ENCODE data around the gene GJB4.
"Not testable (repeated sequence)": the region's sequence is repeated elsewhere in the genome, so short reads cannot be mapped to it uniquely, and the experiment has no call there.

Gene GJB4

GRCh38 chr1:34800214-34800613, 40.7 kb downstream of the GJB4 start:
- no peak for DNase-seq (ENCODE audit: low spot score)

GRCh38 chr1:34803770-34804169, 44.2 kb downstream of the GJB4 start:
- DNase-seq (ENCODE audit: low spot score): no peak

GRCh38 chr1:34806396-34806795, 46.9 kb downstream of the GJB4 start:
- no peak for DNase-seq (ENCODE audit: low spot score)

- DNase-seq (ENCODE audit: low spot score): no peak
Observed at GRCh38 chr1:34808051-34808810, 48.7 kb downstream of the GJB4 start.

- DNase-seq (ENCODE audit: low spot score): not testable (repeated sequence)
Observed at GRCh38 chr1:34810781-34811180, 51.2 kb downstream of the GJB4 start.

Data from hematopoietic multipotent progenitor cell treated with erythropoietin and hydrocortisone succinate and interleukin-3 and kit ligand, for 15 days (in vitro differentiated cells).